GM12873 (cell line): ENCODE measurements around the gene JPH2.

Source experiments
- CTCF ChIP-seq: IDR thresholded peaks from 2 replicates; pipeline ENCODE4 v1.5.1; 2012; ENCODE audit warnings: low read depth, mild to moderate bottlenecking, moderate library complexity, low read length, control low read depth; ENCODE audit not compliant: insufficient read depth; ENCODE audit errors: missing control alignments

The JPH2 gene

GRCh38 chr20:44151621-44152416 is 35.2 kb downstream of the JPH2 start:
- TF ChIP-seq CTCF = no peak

- TF ChIP-seq CTCF = no peak
Measured at GRCh38 chr20:44146272-44146671, 40.7 kb downstream of the JPH2 start.

GRCh38 chr20:44145131-44145775 is 41.7 kb downstream of the JPH2 start:
- TF ChIP-seq CTCF = no peak

GRCh38 chr20:44143936-44144335 is 43.1 kb downstream of the JPH2 start:
- no peak for TF ChIP-seq CTCF

GRCh38 chr20:44142413-44142812 is 44.6 kb downstream of the JPH2 start:
- TF ChIP-seq CTCF = no peak

GRCh38 chr20:44141873-44142272 is 45.1 kb downstream of the JPH2 start:
- no peak for TF ChIP-seq CTCF

- no peak for TF ChIP-seq CTCF
Measured at GRCh38 chr20:44138867-44139266, 48.1 kb downstream of the JPH2 start.
